ENCODE results near the gene SLC7A1.
A peak's percentile ranks its signal among the peaks of the same experiment; 100 is the strongest.

The SLC7A1 gene

DNA sequence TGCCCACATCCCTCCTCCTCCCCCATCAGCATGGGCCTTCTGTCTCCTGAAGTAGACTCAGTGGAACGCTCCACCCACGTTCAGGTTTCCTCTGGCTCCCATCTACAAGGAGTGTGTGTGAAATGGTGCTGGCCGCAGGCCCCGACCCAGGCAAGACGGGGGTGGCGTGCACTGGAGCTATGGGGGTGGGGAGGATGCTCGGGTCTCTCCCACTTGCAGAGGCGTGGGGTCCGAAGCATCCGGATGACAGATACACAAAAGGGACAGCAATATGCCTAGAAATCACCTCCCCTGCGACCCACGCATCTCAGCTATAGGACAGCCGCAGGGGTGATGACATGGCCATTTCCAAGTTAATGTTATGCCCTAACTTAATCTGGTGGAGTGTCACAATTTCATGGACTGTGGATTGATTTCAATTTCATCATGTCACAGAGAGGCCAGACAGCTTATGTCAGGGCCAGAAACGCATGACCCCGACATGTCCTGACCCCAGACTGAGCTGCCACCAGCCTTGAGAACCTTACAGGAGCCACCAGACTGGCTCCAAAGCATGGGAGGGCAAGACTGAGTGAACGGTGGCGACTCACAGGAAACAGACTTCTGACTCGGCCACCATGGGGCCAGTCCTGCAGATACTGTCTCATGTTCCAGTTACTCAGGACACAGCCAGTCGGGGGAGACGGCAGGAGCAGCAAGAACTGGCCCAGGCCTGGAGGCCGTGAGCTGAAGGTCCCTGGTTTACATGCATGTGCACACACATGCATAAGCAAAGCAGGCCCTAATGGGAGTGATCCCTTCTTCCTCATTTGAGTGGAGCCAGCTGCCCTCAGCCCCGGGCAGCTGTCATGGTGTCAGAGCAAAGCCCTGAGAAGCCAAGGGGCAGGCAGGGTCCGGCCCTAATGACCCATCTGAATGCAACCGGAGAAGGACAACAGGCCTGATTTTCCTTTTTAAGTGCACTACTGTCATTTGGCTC lies 82.2 kb downstream of the SLC7A1 start:
- DNase-seq (ENCODE audit: low read depth in 1 of 2, low spot score in 1 of 2) = no peak

DNA sequence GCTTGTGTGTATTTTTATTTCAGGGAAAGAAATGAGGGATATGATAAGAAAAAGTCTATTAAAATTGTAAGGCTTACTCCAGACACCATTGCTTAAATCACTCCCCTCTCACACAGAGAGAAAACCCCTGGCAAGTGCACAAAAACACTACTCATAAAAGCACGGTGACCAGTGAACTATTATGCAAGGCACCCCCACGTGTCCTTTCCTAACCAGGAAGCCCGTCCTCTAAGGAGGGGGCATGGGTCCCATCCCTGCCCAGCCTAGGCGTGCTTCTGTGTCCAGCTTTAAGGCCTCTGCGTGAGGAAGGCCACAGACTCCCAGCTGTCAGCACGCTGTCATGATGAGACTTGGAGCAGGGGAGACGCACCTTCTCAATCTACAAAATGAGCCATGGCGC lies 83.5 kb downstream of the SLC7A1 start:
- no peak for DNase-seq (ENCODE audit: low read depth in 1 of 2, low spot score in 1 of 2)

DNA sequence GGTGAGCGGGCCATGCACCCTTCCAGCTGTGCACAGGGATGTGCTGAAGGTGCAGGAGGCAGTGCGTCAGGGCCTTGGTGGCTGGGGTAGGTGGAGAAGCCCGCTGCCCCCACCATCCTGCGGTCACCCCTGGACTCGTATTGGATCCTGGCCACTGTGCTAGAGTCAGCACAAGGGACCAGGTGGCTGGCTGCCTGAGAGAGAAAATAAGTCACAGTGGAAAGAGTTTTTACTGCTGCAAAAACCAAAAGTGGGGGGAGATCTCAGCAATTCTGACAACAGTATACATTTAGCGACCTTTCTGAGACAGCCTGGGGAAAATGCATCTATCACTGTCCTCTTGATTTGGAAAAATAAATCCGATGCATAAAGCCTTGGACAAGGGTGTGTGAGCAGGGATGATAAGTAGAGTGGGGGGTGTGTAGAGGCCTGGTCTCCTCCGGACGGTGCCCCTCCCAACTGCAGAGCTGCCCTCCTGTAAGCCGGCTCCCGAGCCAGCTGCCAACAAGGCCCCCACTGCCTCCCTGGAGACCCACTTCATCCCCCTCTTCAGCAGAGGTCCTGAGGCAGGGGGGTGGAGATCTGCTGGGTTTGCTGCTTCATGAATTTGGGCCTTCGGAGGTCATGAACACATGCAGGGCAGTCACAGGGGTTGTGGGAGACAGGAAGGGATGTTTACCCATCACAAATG lies 84.2 kb downstream of the SLC7A1 start:
- DNase-seq (ENCODE audit: low read depth in 1 of 2, low spot score in 1 of 2) = no peak

DNA sequence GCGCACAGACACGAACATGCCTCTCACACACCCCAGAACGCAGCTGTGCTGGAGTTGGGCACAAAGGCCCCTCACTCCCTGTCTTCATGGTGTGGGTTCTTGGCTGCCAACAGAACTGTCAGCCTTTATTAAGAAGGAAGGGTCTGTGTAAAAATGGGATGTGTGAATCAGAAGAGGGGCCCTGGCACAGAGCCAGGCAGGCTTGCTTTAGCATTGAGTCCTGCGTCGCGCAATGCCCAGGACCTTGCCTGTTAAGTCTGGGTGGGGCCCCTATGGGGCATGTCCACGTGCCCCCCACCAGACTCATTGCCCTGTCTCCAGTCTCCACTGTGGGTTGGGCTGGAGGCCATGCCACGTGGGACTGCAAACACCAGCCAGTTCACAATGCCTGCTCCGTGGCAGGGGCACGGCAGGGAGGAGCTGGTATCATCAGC lies 84.8 kb downstream of the SLC7A1 start:
- no peak for DNase-seq (ENCODE audit: low read depth in 1 of 2, low spot score in 1 of 2)

DNA sequence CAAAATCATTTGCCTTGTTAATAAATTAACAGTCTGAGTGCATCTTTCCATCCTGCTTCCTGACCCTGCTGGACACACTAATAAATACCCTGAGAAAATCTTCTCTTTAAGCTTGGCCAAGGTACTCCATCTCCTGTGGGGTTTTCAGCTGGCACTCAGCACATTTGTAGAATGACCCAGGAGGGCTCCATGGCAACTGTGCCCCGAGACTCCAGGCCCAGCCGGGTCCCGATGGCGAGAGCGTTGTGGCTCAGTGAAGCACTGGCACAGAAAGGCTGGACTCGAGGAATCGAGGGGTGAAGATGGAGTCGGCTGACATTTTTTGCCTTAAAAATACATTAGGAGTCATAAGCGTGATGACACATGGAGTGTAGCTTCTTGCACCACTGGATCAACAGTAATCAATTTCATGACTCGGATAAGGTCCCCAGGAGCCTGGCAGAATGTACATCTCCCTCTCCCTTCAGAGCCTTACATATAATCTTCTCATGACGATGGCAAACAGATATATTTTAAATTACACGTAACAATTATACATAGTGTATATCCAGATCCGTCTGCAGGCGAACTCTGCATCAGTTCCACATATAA lies 85.4 kb downstream of the SLC7A1 start:
- DNase-seq (ENCODE audit: low read depth in 1 of 2, low spot score in 1 of 2) = no peak

DNA sequence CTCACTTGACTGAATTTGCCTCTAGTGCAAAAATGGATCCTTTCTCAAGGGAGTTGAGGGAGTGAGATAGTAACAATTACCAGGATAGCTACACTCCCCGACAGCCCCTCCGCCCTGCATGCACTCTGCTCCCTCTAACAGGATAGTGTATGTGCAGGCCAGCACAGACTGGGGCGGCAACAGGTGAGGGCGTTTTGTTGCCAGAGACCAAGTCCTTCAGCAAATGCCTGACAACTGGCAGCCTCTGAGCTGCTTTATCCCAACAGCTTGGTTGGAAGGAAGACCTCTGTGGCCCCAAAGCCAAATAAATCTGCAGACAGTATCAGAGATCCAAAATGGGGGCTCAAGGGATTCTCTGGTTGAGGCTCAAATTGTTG lies 86.6 kb downstream of the SLC7A1 start:
- no peak for DNase-seq (ENCODE audit: low read depth in 1 of 2, low spot score in 1 of 2)

DNA sequence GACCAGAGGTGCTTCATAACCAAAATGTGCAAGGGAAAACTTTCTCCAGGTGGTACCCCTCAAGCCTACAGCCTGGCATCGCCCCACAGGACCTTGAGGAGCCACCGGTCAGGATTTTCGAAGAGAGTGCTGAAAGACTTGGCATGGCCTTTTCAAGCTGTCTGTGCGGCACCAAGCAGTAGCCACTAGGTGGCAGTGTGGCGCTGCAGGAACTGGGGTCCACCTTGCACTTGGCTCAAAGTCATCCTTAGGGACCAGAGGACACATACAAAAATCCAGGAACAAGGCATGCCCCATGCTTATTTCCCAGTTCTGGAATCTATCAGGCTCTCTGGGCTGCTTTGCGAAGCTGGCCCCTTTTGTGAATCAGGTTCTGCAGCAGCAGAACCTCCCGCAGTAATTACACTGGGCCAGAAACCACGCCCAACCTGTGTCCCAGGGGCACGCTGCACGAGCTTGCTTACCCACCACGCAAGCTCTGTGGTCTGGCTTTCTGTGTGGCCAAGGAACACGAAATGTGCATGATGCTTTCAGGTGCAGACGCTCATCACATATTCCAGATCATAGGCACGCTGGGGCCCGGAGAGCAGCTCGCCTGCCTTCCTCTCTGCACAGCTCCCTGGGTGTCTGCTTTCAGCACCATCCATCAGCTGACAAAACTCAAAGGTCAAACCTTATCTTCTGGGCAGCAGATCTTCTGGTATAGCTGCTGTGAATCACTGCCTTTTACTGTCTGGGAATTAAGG lies 87.2 kb downstream of the SLC7A1 start:
- DNase-seq (ENCODE audit: low read depth in 1 of 2, low spot score in 1 of 2) = peak; percentile 51 to 58

DNA sequence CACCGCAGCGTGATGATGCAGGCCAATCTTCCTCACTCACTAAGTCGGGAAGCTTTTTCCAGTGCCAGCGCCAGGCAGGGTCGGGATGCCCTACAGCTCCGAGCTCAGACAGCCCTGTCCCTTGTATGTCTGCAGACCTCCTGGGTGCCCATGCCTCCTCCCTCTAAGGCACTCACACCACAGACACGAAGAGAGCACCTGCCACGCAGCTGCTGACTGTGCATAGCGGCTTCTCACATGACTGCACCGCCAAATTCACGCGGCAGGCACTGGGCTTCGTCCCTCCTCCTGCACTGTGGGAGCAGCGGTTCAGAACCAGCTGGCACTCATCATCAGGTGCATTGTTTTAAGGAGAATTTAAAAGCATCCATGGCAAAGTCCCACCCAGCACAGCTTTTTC lies 88.1 kb downstream of the SLC7A1 start:
- DNase-seq (ENCODE audit: low read depth in 1 of 2, low spot score in 1 of 2) = no peak

DNA sequence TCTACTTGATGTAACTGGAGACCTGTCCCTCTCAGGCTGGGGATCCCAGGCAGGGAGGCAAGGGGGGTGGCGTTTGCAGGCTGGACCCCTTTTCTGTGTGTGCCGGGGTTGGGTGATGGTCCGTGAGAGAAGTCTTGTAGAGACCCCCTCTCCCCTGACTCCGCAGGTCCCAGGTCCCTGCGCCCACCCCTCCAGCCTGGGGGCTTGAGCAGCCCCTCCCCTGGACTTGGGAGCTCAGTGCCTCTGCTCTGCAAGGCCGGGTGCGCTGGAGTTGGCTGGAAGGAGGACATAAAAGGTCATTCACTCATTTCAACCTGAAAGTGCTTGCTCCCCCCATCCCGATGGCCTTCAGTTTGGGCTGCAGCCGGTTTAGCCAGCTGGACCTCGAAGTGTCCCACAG lies 89.5 kb downstream of the SLC7A1 start:
- no peak for DNase-seq (ENCODE audit: low read depth in 1 of 2, low spot score in 1 of 2)

DNA sequence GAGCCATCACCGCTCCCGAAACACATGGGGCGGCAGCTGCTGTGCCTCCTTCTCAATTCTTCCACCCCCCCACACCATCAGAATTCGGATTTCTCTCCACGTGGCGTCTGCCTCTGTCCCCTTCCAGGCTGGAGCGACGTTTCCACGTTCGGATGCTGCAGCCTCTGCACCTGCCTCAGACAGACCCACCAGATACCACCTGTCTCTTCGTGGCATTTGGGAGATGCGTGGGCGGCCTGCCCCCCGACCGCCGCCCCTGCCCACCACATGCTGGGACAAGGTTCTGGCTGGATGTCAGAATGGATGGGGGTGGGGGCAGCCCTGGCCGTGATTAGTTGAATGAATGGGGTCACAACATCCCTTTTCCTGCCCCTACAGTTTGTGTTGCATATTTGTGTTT lies 90.0 kb downstream of the SLC7A1 start:
- DNase-seq (ENCODE audit: low read depth in 1 of 2, low spot score in 1 of 2) = no peak

DNA sequence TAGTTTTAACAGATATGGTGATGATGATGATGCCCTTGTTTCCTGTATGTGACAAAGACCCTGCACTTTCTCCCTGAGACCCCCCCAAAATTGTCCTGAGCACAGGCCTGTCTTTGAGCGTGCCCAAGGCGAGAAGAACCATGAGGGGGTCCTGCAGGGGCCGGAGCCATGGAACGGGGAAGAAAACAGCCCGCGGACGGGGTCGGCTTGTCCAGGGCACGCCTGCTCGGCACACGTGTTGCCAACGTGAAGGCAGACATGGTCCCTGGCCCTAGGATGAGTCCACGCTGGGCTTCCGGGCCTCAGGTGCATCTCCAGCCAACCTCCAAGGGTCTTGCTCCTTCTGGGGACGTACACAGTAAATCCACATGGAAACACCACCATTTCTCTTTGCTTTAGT lies 90.8 kb downstream of the SLC7A1 start:
- DNase-seq (ENCODE audit: low read depth in 1 of 2, low spot score in 1 of 2) = no peak

DNA sequence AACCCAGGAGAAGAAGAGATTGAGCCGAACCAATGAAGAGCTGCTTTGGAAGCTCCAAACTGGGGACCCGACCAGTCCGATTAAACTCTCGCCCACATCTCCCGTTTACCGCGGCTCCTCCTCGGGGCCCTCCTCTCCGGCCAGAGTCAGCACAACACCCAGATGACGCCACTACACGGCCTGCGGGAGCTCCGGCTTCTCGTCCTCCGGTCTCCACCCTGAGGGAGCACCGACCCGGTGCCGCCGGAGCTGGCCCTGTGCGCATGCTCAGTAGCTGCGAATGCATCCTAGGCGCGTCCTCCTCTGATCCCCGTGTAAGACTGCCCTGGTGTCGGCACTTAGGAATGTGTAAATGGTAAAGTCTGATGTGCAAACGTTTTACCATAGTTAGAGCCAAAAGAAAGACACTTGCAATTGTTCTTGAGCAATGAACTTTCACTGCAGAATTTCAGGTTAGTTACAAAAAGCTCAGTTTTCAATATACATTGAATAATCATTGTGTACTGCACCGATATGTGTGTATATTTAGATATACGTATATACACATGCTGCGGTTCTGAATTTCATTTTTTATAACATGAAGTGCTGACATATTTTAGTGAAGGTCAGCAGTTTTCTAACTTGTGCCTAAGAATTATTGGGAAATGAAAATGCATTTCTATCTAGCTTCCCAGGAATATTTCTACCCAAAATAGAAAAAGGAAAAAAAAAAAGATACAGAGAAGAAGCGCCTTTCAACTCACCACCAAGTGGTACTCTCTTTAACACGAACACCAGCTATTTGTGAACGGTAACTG lies 92.2 kb downstream of the SLC7A1 start:
- no peak for DNase-seq (ENCODE audit: low read depth in 1 of 2, low spot score in 1 of 2)

DNA sequence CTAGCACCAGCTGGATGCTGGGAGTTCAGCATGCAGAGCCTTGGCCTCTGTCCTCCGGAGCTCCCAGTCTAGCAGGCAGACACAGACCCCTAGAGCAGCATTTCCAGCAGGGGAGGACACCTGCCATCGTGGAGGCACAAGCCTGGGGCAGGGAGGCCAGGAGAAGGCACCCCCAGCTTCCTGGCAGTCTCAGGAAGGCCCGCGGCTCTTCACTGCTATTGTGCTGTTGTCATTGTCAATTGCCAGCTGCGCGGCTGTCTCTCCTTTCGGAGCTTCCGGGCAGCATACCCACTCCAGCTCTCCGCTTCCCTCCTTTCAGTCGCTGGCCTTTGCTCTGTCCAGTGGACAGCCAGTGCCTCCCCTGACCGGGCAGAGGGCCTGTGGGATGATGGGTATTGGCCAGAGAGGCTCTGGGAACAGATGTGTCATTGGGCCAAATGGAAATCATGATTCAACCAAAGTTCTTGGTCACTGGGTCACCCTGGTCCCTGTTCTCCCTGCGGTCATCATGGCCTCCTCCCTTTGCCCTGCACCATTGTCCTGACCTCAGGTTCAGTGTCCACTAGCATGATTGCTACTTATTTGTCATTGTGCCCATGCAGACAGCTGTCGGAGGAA lies 93.0 kb downstream of the SLC7A1 start:
- no peak for DNase-seq (ENCODE audit: low read depth in 1 of 2, low spot score in 1 of 2)

DNA sequence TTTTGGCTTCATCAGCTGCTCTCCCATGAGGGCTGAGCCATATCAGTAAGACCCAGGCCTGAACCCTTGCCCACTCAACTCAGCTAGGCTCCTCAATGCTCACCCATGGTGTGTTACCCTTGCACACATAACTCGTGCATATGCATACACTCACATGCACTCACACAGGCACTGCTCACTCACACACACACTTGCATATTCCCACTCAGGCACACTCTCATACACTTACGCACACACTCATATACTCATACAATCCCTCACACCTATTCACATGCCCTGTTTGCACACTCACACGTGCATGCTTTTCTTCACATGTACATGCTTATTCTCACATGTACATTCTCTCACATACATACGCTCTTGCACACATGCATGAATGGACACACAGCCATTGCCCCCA lies 93.8 kb downstream of the SLC7A1 start:
- no peak for DNase-seq (ENCODE audit: low read depth in 1 of 2, low spot score in 1 of 2)

DNA sequence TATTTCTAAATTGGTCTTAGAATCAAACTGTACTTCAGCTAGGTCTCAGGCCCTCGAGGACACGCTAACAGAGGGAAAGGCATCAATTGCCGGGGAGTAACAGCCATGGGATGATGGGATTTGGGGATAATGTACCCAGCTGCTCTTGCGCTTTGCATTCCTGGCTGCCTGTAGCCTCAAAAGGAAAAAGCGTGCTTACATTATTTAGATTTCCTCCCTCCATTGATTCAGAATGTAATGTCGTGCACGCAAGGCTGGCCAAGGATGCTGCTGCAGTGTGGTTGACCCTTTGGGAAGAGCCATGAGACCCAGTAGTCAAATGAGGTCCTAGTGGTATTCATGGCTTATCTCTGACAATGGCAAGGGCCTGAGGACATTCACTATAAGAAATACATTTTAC lies 95.1 kb downstream of the SLC7A1 start:
- no peak for DNase-seq (ENCODE audit: low read depth in 1 of 2, low spot score in 1 of 2)

DNA sequence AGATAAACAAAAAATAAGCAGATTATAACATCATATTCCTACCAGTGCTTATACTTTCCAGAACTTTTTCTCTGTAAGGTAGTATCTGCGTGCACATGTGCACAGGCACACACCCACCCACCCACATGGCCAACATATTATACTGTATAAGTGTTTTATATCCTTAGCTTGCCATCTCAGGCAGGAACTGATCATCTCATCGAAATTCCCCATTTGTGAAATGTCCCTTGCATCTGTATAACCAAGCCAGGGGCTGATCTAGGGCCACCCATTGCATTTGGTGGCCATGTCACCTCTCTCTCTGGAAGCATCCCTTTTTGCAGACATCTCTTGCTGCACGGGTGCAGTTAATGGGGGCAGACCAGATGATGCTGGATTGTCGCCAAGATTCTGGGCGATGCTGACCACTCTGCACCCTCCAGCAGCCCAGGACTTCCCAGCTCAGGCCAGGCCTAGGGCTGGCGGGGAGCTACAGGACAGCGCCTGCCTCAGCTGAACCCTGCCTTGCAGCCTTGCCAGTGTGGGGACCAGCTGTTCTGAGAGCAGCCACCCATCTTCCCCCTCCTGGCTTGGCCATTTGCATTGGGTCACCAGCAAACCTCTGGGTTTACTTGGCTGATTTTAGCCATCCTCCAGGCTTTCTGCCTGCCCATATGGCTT lies 95.9 kb downstream of the SLC7A1 start:
- DNase-seq (ENCODE audit: low read depth in 1 of 2, low spot score in 1 of 2) = no peak

DNA sequence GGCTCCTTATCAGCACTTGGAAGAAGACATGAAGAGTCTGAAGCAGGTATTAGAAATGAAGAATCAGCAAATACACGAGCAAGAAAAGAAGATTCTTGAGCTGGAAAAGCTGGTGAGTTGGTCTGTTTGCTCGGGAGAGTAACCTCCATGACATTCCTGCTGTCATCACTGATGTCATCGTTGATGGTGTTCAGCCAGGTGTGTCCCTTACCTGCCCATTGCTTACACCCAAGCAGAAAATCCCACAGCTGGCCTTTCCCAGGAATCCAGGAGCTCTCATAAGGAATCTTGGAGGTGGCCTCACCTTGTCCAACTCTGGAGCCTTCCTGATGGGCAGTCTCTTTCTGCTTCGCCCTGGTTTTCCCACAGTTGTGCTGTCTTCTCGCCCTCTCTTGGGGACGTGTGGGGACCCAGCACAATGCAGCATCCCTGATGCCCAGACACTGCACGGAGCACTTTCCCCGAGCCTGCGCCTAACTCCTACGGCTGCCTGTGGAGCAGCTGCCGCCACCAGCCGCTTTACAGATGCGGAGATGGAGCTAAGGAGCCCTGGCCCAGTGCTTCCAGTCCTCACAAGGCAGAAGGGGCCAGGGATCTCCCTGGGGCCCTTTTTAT lies 97.0 kb downstream of the SLC7A1 start:
- DNase-seq (ENCODE audit: low read depth in 1 of 2, low spot score in 1 of 2) = no peak

DNA sequence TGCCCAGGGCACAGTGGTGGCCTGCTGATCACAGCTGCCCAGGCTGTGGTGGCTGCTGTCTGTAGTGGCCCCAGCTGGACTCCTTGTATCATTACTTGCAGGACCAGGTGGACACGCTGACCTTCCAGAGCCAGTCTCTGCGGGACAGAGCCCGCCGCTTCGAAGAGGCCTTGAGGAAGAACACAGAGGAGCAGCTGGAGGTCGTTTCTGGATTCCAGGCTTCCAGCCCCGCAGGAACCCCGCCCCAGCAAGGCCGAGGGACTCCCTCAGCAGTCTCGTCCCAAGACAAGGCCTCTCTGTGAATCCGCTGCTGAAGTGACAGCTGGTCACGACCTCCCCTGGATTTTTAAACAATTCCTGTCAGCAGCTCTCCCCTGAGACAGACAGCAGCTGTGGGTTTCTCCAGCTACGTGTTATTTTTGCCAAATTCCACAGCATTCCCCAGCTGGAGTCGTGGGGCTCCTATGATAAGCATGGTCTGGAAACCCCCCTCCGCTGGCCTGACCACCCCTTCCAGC lies 98.3 kb downstream of the SLC7A1 start:
- no peak for DNase-seq (ENCODE audit: low read depth in 1 of 2, low spot score in 1 of 2)

DNA sequence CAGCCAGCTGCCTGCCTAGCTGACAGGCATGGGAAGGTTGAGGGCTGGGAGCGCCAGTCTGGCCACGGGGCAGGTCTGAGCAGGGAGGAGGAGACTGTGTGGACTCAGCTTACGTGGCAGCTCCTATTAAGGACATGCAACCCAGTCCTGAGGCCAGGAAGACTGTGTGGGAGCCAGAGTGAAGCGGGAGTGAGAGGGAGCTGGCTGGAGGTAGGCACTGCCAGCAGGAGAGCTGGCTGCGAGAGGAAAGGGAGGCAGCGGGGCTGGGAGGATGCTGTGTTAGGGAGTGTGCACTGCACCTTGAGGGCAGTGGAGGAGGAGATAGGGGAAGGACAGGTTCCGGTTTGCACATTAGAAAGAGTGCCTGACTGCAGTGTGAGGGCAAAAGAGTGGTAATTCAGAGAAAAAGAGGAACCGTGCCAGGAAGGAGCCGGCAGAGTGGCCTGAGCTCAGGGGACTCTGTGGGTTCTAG lies 99.2 kb downstream of the SLC7A1 start:
- DNase-seq (ENCODE audit: low read depth in 1 of 2, low spot score in 1 of 2) = no peak
